Spleen (tissue), 11 donors: ENCODE results near the gene NRROS. TPM values are rescaled to one million over a fixed set of nuclear protein-coding genes. Genes with fewer than 3 reads are reported as not detected.

Experiments
- DNase-seq: peaks from one replicate; pipeline ENCODE4 v3.0.0-alpha.2; 2020
- H3K27ac ChIP-seq, 8 donors: fragments of 200-600 bp; sonication (generic) in 7 of 8; 1 replicate in 4 of 8; 2 replicates in 4 of 8; pipeline versions ENCODE4 v1.5.0 to v1.8.0; 2016 to 2021; ENCODE audit warnings: inconsistent platforms in 4 of 8, mild to moderate bottlenecking in 4 of 8, moderate library complexity in 1 of 8
- H3K27me3 ChIP-seq, 7 donors: fragments of 200-600 bp; sonication (generic) in 6 of 7; replicated peaks in 1 of 7; 1 replicate in 4 of 7; 2 replicates in 3 of 7; pipeline versions ENCODE4 v1.5.0 to v1.8.0; 2016 to 2021; ENCODE audit warnings: inconsistent platforms in 3 of 7, mild to moderate bottlenecking in 1 of 7
- H3K36me3 ChIP-seq, 6 donors: fragments of 200-600 bp; sonication (generic) in 5 of 6; 1 replicate in 4 of 6; 2 replicates in 2 of 6; pipeline versions ENCODE4 v1.5.0 to v1.8.0; 2016 to 2021; ENCODE audit warnings: inconsistent platforms in 2 of 6
- H3K4me1 ChIP-seq, 6 donors: fragments of 200-600 bp; sonication (generic) in 5 of 6; 1 replicate in 3 of 6; 2 replicates in 3 of 6; pipeline versions ENCODE4 v1.5.0 to v1.8.0; 2016 to 2021; ENCODE audit warnings: inconsistent platforms in 3 of 6
- H3K4me3 ChIP-seq, 8 donors: fragments of 200-600 bp; sonication (generic) in 7 of 8; 1 replicate in 4 of 8; 2 replicates in 4 of 8; pipeline versions ENCODE4 v1.5.0 to v1.8.0; 2016 to 2021; ENCODE audit warnings: inconsistent platforms in 4 of 8, mild to moderate bottlenecking in 4 of 8, moderate library complexity in 2 of 8
- H3K9me3 ChIP-seq, 8 donors: fragments of 200-600 bp; sonication (generic) in 7 of 8; 1 replicate in 4 of 8; 2 replicates in 4 of 8; pipeline versions ENCODE4 v1.5.0 to v1.8.0; 2016 to 2021; ENCODE audit warnings: inconsistent platforms in 4 of 8
- POLR2A ChIP-seq, 3 donors: fragments of 450-650 bp; IDR thresholded peaks; one replicate each; pipeline ENCODE4 v1.5.1; 2017; ENCODE audit warnings: antibody characterized with exemption in 3 of 3, mild to moderate bottlenecking in 1 of 3
- POLR2AphosphoS5 ChIP-seq, 3 donors: sonication (generic); formaldehyde crosslinking; IDR thresholded peaks; one replicate each; pipeline ENCODE4 v1.5.1; 2017; ENCODE audit warnings: antibody characterized with exemption in 3 of 3
- WGBS, 5 donors: extraction: QIAGEN DNeasy Blood & Tissue Kit in 3 of 5; methylation state at CpG; one replicate each; pipeline versions ENCODE4 v1.1.5 to v1.1.7; 2013 to 2018; 5-methylcytosine and 5-hydroxymethylcytosine counted together
- intact Hi-C: fragments of 100-400 bp; cut with DNase I; formaldehyde crosslinking; loops from one replicate; pipeline ENCODE4 v1.15.0; 2023; ENCODE audit warnings: low total_unique reads
- polyA plus RNA-seq, 3 donors: library from polyadenylated mRNA; stranded (reverse); fragments of 200-250 nt; gene quantifications; one replicate each; pipeline ENCODE4 v1.2.1, GENCODE V29; 2013
- total RNA-seq, 7 donors: library from RNA; depleted of rRNA in 3 of 7; stranded (reverse); fragments of >200 nt in 3 of 7; fragmentation: NEBNext Ultra II Directional in 4 of 7; extraction: Animal tissue kit (Norgen Biotek cat#: 25700) in 4 of 7; gene quantifications; one replicate each; pipeline versions ENCODE4 v1.1.0 to v1.2.1, GENCODE V29; 2016 to 2021
- TF ChIP-seq, protein P1 (sequence below), 11 experiments: fragments of 200-600 bp in 7 of 11; fragments of 450-650 bp in 4 of 11; sonication (generic) in 4 of 11; IDR thresholded peaks in 8 of 11; conservative IDR thresholded peaks in 3 of 11; 1 replicate in 7 of 11; 2 replicates in 4 of 11; pipeline versions ENCODE4 v1.4.0 to v1.8.0; 2016 to 2021; ENCODE audit warnings: antibody characterized with exemption in 11 of 11, inconsistent platforms in 4 of 11, mild to moderate bottlenecking in 1 of 11
- donor health status: healthy with polysubstance abuse.
- donor health status: DM: no; HTN: no; CAD: no; lungs with moderate emphysema.
- donor health status: DM: no; HTN: no; CAD: no.
- donor health status: Bipolar disorder and iron deficiency.
- donor health status: healthy.
- donor health status: DM: no; HTN: no; CAD: no.
- donor health status: DM: yes; HTN: yes; CAD: no.

Gene NRROS
- total and polyA plus RNA-seq, 10 donors, result 7.8 to 35.2 (median 29.9) TPM

DNA sequence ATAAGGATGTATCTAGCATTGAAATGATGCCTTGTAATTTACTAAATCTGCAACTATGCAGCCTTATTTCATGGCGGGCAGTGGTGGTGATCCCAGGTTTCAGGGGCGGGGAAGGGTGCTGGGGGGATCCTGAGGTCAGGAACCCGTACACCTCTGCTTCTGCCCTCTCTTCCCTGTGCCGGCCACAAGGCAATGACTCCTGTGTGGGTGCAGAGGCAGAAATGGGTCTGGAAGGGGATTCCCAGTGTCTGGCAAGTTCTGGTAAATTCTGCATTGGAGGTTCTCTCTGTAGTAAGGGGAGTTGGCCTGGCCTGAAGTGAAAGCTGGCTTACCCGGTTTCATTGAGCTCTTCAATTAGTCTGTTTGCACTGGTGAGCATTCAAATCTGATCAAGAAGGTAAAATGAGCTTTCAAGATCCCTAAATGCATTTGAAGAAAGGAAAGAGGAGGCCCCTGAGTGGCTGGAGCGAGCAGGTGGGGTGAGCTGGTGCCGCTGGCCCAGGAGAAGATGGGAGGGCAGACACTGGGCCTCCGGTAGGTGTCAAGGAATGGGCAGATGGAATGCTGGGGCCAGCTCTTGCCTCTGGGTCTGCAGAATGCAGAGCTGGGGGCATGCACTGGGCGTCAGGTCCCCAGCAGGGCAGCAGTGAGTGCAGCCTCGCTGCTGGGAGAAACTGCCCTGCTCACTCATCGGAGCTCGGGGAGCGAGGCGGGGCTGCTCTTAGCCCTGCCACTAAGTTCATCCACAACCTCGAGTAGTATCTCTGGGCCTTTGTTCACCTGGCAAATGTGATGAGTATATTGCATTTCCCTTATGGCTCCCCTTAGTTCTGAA lies 13.7 kb downstream of the NRROS start:
- H3K27ac ChIP-seq, result peak overlapping the region in 2 of 8 donors; percentile 20 to 80
- peaks cover 0 to 81% (median 44%) of the 10 kb centered on the region in 6 donors for H3K36me3 ChIP-seq
- peaks cover 8 to 73% (median 49%) of the 10 kb centered on the region in 6 donors for H3K4me1 ChIP-seq
- no peak overlapping the region for H3K4me3 ChIP-seq
- no peak for DNase-seq
- intact Hi-C loops, result no loop called here
- TF ChIP-seq, protein P1, sequence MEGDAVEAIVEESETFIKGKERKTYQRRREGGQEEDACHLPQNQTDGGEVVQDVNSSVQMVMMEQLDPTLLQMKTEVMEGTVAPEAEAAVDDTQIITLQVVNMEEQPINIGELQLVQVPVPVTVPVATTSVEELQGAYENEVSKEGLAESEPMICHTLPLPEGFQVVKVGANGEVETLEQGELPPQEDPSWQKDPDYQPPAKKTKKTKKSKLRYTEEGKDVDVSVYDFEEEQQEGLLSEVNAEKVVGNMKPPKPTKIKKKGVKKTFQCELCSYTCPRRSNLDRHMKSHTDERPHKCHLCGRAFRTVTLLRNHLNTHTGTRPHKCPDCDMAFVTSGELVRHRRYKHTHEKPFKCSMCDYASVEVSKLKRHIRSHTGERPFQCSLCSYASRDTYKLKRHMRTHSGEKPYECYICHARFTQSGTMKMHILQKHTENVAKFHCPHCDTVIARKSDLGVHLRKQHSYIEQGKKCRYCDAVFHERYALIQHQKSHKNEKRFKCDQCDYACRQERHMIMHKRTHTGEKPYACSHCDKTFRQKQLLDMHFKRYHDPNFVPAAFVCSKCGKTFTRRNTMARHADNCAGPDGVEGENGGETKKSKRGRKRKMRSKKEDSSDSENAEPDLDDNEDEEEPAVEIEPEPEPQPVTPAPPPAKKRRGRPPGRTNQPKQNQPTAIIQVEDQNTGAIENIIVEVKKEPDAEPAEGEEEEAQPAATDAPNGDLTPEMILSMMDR (IDR thresholded peaks at IDR 0.05 in 8 of 11, conservative IDR thresholded peaks at IDR 0.05 in 3 of 11), result no peak
- TF ChIP-seq POLR2A (IDR thresholded peaks at IDR 0.05) (no peak), POLR2AphosphoS5 (IDR thresholded peaks at IDR 0.05) (peak in 1 of 3 donors; percentile 33)
- 81 to 84% (median 83%) methylated on average over 15 of the region's 15 CpGs for WGBS, 5 donors
- H3K9me3 ChIP-seq, result no peaks in the 10 kb centered on the region
- no peaks in the 10 kb centered on the region for H3K27me3 ChIP-seq

DNA sequence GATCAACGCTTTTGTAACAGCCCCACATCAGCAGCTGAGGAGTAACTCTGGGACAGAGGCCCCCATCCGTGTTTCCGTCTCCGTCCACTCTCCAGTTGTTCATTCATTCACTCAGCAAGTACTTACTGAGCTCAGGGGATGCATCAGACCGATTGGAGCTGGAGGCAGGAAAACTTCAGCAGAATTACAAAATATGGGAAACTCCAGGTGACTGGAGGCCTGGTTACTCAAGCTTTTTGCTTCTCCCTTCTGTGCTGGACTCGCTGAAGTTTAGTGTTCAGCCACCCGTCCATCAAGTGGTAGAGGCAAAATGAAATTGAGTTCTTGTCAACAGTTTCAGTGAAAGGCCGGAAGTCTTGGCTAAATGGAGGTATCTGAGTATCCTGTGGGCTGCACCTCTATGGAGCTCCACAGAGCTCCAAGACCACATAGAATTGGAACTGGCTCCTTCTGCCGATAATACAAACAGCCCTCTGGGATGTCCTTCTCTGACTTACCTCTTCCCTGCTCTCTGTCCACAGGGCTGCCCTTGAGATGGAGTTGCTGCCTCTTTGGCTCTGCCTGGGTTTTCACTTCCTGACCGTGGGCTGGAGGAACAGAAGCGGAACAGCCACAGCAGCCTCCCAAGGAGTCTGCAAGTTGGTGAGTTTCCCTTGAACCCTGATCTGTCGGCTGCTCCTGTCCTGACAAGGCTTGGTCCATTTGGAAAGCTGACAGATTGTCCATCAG lies 14.7 kb downstream of the NRROS start:
- Histone ChIP-seq H3K27me3 (no peaks in the 10 kb centered on the region), H3K36me3 (peaks cover 0 to 81% (median 51%) of the 10 kb centered on the region in 6 donors), H3K4me1 (peaks cover 8 to 63% (median 42%) of the 10 kb centered on the region in 6 donors), H3K9me3 (no peaks in the 10 kb centered on the region), H3K4me3 (no peak overlapping the region), H3K27ac (peak overlapping the region in 1 of 8 donors; percentile 13)
- 78 to 93% (median 81%) methylated on average over 12 of the region's 12 CpGs for WGBS, 5 donors
- intact Hi-C loops, result no loop called here
- no peak for DNase-seq
- TF ChIP-seq POLR2AphosphoS5 (IDR thresholded peaks at IDR 0.05), result no peak
- TF ChIP-seq POLR2A (IDR thresholded peaks at IDR 0.05), result no peak
- TF ChIP-seq, protein P1 (IDR thresholded peaks at IDR 0.05 in 8 of 11, conservative IDR thresholded peaks at IDR 0.05 in 3 of 11), result no peak

DNA sequence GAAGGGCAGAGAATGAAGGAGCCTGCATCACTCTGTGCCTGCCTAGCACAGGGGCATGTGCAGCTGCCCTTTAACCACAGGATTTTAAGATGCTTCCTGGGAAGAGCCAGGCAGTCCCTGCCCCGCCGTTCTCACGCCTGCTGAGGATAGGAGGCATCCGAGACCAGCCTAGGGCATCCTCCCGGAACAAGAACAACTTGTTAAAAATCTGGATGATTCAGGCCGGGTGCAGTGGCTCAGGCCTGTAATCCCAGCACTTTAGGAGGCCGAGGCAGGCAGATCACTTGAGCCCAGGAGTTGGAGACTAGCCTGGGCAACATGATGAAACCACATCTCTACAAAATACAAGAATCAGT lies 15.2 kb downstream of the NRROS start:
- Histone ChIP-seq H3K4me1 (peaks cover 8 to 59% (median 39%) of the 10 kb centered on the region in 6 donors), H3K9me3 (no peaks in the 10 kb centered on the region), H3K27me3 (no peaks in the 10 kb centered on the region), H3K4me3 (no peak overlapping the region), H3K36me3 (peaks cover 0 to 84% (median 55%) of the 10 kb centered on the region in 6 donors), H3K27ac (peak overlapping the region in 1 of 8 donors; percentile 13)
- 94 to 98% (median 95%) methylated on average over 7 of the region's 7 CpGs for whole genome bisulfite sequencing, 5 donors
- TF ChIP-seq POLR2AphosphoS5 (IDR thresholded peaks at IDR 0.05), result no peak
- TF ChIP-seq, protein P1 (IDR thresholded peaks at IDR 0.05 in 8 of 11, conservative IDR thresholded peaks at IDR 0.05 in 3 of 11), result no peak
- no peak for TF ChIP-seq POLR2A (IDR thresholded peaks at IDR 0.05)
- DNase-seq, result no peak
- intact Hi-C loops, result no loop called here

DNA sequence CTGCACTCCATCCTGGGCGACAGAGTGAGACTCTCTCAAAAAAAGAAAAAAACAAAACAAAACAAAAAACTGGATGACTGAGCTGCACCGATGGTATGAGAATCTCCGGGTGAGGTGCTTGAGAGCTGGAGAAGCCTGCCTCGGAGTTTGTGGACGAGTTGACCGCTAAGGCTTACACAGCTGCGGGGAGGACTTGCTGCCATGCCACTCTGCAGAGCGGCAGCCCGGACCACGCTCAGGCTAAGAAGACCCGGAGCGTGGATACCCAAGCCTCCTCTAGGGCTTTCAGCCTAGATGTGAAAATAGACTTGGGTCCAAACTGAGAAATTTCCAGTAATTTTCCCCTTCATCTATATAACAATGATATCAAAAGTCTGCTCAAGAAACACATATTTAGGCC lies 16.0 kb downstream of the NRROS start:
- Histone ChIP-seq H3K27ac (no peak overlapping the region), H3K4me3 (no peak overlapping the region), H3K9me3 (no peaks in the 10 kb centered on the region), H3K4me1 (peaks cover 8 to 52% (median 32%) of the 10 kb centered on the region in 6 donors), H3K36me3 (peaks cover 0 to 89% (median 63%) of the 10 kb centered on the region in 6 donors), H3K27me3 (no peaks in the 10 kb centered on the region)
- intact Hi-C loops, result no loop called here
- 92 to 98% (median 96%) methylated on average over 12 of the region's 12 CpGs for WGBS, 5 donors
- TF ChIP-seq POLR2A (IDR thresholded peaks at IDR 0.05) (no peak), POLR2AphosphoS5 (IDR thresholded peaks at IDR 0.05) (no peak)
- TF ChIP-seq, protein P1 (IDR thresholded peaks at IDR 0.05 in 8 of 11, conservative IDR thresholded peaks at IDR 0.05 in 3 of 11), result no peak
- no peak for DNase-seq
